ENCODE results near the gene CYP2A6.

GRCh38 chr19:40805258-40805868 lies 44.9 kb downstream of the CYP2A6 start:
- TF ChIP-seq CTCF (IDR thresholded peaks at IDR 0.05) (no peak), EZH2 (IDR thresholded peaks at IDR 0.05) (no peak)
